Stimulated activated CD8-positive, alpha-beta memory T cell treated with anti-CD3 and anti-CD28 coated beads, Interleukin-4, amount 100 ng/mL, for 4 hours (primary cell): ENCODE measurements around the gene C10orf95.

Source experiments
- DNase-seq, 2 donors: peaks; one replicate each; pipeline ENCODE4 v3.0.0-alpha.2; 2020; ENCODE audit warnings: low read depth in 2 of 2, low spot score in 1 of 2

C10orf95 gene

DNA sequence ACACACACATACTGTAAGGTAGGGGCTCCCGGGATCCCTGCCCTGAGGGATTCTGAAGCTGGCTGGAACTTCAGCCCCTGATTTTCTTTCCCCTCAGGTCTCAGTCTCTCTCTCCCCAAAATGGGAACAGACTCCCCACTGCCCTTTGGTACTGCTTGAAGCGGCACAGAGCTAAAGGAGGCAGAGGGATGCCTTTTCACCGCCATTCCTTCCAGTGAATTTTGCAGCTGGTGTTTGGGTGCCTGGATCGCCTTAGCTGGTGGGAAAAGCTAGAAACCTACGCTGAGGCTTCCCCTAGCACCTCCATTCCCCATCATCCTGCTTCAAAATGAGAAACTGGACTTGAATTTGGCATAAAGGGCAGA is 16.2 kb downstream of the C10orf95 start:
- DNase-seq = no peak

DNA sequence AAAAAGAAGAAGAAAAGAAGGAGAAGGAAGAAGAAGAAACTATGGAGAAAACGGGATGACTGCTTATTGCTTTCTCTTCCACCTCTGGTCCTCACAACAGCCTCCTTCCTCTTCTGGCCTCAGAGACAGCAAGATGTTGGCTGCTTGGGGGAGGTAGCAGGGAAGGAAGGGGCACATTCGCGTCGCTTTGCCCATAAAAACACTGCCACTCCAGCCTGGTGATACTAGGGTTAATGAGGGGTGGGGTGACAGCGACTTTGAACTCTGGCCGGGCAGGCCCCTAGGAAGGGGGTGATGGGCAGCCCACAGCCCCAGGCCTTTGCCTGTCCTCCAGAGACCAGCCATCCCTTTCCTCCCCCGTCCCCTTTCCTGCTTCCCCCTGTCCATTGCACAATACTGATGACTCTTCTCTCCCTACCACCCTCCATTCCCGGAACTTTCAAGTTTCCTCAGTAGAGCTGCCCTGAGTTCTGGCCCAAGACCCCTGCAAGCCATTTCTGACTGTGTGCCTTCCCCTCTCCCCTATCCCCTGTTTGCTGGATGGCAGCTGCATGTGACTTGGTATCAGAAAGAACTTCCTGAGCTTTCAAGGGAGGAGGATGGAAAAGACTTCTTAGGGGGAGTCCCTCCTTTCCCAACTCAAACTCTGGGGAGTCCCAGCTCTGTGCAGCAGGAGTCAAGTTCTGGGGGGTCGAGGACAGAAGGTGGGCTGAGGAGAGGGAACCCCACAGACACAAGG is 16.8 kb downstream of the C10orf95 start:
- no peak for DNase-seq

DNA sequence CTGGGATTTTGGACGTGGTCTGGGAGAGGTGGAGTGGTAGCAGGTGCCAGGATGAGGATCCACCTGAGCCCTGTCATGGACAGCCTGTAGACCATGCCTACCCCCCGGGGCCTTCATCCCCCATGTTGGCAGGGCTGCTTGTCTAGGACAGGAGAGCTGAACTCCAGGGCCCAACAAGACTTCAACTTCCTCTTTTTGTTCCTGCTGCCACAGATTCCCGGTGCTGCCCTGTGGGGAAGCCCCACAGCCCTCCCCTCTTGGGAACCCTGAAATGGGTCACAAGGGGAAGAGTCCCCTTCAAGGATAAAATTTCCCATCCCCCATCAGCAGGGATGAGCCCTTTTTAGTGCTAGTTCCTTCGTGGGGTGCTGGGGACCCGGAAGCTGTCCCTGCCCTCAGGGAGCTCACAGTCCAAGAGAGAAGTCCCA is 17.7 kb downstream of the C10orf95 start:
- DNase-seq = no peak

DNA sequence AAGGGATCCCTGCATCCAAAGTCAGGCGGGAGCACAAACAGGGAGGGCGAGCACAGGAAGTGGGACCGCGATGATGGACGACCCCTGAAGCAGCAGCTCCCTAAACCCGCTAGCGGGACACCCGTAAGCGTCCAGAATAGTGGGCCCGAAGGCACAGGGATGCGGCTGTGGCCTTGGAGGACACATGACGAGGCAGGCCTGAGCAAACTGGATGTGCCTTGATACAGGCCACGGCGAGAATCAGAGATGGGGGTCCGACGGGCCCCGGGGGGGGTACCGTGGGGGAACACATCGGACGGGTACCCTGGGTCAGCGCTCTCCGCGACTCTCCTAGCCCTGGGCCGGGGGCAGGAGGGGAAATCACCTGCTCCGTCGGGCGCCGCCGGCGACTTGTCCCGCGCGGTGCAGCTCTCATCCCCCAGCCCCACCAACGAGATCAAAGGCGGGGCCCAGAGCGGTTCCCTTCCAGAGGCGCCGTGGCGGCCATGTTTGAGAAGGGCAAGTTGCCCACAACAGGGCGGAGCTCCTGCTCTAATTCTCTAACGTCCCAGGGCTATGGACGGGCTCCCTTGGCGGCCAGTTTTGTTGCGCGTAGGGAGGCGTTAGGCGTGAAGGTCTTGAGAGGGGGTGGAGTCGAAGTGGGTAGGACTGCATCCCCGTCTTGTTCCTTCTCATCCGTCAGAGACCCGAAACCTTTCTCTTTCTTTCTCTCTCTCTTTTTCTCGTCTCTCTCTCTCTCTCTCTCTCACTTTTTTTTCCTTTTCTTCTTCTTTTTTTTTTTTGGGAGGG is 19.0 kb downstream of the C10orf95 start, which contains the start of gene CUEDC2:
CUEDC2 (minus strand) TSS at position 413 of the 789 bp plus-strand sequence. CDS start 7,386 bp downstream, outside the sequence.
- DNase-seq = peak; percentile 86 to 89

DNA sequence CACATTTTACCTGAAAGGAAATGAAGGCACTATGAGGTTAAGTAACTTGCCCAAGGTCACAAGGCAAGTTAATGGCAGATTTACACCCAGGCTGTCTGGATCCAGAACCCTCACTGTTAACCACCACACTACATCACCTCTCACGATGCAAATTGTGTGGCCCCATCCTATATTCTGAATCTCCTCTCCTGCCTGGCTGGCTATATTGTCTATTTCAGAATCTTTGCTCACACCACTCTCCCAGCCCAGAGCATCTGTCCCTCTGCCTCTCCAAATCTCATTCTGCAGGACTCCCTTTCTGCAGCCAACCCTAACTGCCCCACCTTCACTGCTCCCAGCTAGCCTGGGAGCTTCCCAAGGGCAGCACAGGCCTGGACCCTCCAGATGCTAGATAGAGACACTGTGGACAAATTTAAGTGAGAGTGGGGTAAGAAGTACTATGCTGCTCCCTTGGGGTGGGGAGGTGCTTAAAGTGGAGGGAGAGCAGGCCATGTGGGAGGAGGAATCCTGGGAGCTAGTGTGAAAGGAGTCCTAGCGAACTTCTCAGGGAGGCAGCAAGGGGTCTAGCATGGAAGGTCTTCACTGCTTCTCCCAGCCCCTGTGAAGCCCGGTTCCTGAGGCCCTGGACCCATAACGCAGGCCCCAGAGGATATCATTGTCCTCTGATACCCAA is 19.8 kb downstream of the C10orf95 start:
- no peak for DNase-seq

DNA sequence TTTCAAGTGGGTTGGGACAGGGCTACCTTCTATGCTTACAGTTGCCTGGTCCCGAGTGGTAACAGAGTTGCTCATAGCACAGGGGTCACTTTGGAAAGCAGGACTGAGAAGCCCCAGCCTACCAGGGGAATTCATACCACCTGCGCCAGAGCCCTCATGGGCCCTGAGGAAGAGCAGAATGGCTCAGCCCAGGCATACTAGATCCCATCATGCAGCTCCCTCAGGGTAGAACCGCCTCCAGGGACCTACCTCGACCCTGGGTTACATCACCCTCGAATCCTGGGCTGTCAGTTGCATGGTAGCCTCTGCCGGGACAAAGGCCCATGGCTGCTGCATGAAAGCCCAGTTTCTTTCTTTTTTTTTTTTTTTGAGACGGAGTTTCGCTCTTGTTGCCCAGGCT is 21.9 kb downstream of the C10orf95 start:
- DNase-seq = no peak

DNA sequence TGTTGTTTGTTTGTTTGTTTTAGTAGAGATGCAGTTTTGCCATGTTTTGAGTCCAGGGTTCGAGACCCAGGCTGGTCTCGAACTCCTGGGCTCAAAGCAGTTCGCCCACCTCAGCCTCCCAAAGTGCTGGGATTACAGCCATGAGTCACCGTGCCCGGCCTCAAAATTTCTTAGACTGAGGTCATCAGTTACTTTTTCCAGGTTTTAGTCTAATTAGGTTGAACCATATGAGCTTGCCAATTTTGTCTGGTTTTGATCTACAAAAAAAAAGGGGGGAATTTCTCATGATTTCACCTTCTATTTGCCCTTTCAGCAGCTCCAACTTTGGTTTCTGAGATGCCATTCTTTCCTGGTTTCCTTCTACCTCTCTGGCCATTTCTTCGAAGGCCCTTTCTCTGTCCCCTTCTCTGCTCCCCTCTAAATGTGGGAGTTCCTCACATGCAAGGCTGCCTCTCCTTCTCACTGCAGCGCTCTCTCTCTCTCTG is 24.5 kb downstream of the C10orf95 start:
- no peak for DNase-seq

DNA sequence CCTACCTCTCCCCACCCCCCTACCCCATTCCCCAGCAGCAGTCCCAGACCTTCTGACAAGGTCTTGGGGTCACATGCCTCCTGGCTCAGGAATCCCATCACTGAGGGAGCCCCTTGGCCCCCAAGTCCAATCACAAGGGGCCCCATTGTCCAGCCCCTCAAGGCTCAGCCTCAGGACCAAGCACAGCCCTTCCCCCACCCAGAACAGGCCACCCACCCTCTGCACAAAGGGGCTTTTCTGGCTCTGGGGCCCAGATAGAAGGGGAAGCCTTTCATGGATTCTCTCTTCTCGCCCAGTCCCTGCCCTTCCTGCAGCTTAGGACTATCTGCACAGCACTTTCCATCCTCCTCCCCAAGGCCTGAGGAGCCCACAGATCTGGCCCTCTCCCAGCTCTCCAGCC is 25.9 kb downstream of the C10orf95 start:
- no peak for DNase-seq

DNA sequence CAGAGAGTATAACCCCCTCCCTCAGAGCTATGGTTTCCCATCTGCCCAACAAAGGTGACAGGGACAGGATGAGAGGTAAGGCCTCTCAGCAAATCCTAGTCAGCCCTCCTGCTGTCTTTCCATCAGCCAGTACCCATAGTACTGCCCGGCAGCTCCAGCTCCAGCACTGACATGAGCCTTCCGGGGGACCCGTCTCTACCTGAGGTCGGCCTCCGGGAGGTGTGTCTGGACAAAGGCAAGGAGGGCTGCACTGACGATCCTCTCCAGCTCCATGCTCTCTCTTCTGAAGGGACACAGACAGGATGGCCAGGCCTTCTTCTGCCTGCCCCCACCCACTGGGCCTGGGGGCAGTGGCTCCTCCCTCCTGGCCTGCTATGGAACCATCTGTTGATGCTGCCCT is 26.4 kb downstream of the C10orf95 start:
- no peak for DNase-seq

DNA sequence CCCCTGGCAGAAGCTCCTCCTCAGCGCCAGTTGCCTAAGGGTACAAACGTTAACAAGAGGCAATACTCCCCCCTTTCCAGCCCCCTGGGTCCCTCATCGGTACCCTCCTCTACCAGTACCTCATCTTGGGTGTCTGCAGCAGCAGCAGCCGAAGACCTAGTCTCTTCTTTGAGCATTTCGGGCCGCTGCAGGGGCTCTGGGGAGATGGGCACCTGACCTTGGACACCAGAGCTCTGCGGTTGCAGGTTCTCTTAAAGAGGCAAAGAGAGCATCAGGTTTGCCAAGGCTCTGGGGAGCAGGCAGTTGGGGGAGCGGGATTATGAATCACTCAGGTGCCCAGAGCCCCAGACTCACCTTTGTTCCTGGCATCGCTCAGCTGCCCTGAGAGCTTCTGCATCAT is 27.2 kb downstream of the C10orf95 start:
- DNase-seq = no peak

DNA sequence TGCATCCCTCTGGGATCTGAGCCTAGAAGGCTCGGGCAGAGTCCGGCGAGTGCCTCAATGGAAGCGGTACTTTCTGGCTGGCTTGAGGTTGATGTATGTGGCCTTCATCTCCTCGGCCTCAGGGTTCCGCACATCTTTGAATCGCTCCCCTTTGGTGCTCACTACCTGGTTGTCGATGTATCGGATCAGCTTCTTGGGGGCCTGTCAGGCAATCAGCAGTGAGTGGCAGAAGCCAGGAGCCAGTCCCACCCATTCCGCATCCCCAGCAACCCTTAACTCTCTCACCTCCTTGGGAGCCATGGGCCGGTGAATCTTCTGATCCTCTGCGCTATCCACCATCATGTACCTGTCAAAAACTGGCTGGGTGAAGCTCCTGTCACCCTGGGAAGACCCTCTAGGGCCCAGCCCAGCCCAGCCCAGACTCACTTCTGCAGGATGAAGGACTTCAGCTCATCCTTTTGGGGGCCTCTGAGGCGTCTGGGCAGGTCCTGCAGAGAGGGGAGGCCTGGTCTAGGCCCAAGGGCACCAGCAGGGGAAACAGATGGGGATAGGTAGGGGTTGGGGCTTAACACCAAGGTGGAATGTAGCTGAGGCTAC is 27.9 kb downstream of the C10orf95 start:
- no peak for DNase-seq

DNA sequence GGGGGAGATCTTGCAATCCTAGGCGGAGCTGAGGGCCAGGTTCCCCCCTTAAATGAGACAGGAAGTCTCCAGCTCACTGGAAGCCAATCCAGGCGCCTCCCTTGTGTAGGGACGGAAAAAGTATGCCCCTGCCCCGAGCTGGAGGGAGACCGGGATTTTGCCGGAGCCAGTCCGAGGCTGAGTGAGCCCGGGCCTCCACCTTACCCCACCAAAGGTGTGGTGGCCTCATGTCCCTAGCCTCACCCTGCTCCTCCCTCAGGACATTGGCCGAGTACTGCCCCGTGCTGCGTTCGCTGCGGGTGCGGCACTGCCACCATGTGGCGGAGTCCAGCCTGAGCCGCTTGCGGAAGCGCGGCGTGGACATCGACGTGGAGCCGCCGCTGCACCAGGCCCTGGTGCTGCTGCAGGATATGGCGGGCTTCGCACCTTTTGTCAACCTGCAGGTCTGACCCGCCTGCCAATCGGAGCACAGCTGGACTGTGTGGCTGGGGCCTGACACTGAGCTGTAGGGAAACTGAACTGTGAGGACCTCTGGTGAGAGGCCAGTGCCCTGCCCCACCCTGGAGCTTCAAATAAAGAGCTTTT is 28.7 kb downstream of the C10orf95 start:
- peak in 1 of 2 donors; percentile 24 for DNase-seq

DNA sequence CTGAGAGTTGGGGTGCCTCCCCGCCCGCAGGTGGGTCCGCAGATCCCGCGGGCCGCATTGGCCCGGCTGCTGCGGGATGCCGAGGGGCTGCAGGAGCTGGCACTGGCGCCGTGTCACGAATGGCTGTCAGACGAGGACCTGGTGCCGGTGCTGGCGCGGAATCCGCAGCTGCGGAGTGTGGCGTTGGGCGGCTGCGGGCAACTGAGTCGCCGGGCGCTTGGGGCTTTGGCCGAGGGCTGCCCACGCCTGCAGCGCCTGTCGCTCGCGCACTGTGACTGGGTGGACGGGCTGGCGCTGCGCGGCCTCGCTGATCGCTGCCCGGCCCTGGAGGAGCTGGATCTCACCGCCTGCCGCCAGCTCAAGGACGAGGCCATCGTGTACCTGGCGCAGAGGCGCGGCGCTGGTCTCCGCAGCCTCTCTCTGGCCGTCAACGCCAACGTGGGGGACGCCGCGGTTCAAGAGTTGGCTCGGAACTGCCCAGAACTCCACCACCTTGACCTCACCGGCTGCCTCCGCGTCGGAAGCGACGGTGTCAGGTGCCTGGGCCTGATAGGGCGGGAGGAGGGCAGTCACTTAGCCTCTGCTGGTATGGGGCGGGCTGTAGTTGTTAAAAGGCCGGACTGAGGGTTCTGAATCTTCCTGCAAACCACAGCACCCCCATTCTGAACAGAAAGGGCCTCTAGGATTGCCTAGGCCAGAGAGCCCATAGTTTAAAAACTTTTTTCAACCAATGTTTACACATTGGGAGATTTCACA is 29.4 kb downstream of the C10orf95 start:
- DNase-seq = no peak

DNA sequence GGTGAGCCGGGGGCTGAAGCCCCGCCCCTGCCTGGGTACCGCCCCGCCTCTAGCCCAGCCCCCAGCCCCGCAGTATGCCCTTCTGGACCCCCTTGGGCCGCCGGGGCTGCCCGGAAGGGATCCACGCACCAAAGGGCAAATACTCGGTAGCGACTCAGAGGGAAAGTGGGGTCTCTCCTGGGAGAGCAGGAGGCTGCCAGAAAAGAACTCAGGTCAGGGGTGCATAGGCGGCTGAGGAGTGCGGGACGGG is 29.9 kb downstream of the C10orf95 start:
- DNase-seq = no peak

DNA sequence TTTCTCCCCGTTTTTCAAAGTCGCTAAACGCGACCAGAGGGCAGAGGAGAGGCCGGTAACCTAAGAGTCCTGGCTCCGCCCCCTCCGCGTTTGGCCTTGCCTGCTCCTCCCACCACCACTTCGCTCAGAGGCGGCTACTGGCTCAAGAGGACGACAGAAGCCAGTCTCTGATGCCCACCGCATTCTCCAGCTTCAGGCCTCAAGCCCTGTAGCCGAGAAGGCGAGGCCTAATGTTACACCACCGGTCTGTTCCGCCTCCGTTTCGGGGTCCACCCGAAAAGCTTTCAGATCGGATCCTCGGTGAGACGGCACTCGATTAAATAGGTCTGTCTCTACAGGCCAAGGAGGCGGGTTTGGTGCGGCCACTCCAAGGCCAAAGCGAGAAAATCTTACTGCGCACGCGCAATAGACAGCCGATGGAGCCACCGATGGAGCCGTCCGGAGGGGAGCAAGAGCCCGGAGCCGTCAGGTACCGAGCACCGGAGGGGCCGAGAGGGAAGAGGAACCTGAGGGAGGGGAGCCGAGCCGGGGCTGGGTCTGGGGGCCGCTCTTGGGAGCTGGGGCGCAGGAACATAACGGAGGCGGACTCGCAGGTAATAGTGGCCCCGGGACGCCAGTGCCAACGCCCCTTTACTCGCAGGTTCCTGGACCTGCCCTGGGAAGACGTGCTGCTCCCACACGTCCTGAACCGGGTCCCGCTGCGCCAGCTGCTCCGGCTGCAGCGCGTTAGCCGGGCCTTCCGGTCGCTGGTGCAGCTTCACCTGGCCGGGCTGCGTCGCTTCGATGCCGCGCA is 30.4 kb downstream of the C10orf95 start, which contains the start of gene FBXL15:
FBXL15 (plus strand) TSS at position 123 of the 793 bp plus-strand sequence; CDS start at position 417, 294 bp downstream.
- DNase-seq = peak; percentile 88 to 91

DNA sequence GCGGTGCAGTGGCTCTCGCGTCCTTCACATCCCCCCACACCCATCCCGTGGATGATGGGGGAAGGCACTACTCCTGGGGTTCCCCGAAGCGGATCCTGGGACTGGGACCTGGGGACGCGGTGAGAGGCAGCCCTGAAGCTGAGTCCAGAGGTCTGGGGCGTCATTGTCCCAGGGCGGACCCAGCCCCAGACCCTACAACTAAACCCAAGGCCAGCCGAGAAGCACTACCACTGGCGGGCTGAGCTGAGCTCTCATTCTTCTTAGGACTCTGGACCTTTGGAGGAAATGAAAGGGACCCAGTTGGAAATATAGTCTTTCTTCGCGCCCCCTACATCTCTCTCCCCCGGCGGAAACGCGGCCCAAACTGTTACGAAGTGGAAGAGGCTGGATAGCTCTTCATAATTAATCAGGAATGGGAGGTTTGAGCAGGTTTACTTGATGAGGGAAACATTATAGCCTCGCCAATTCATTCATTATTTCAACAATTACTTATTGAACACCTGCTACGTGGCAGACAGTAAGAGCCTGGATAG is 31.1 kb downstream of the C10orf95 start:
- DNase-seq = no peak

DNA sequence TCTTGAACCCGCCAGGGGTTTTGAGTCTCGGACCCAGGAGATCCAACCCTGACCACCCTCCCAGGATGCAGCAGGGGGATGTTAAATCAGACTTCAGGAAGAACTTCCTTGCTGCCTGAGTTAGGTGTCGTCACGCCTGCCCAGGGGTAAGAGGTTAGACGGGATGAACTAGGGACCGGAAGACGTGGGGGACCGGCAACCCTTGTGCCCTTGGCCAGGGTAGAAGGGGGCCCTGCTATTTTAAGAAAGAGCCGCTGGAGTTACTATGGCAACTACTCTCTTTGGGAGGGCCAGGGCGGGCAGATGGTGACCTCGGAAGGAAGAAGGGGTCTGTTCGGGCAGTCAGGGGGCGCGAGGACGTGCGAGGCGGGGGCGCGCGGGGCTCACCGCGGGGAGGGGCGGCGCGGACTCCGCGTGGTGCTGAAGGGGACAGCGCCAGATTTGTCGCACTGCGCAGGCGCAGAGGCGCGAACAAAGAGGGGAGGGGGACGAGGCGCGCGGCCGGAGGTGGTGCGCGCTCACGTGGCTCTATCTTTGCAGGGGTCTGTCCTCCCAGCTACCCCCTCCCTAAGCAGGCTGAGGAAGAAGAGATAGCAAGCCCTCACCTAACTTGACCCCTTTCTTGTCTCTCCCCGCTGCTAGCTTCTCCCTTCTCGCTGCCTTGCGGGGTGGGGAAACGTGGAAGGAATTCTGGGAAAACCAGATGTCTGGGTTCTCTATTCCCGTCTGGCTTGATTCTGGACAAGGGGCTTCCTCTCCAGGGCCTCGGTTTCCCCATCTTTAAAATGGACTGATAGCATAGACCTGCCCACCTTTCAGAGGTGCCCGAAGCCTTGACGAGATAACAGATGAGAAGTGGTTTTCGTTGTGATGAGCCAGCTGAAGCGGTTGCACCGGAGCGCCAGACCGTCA is 31.8 kb downstream of the C10orf95 start:
- peak in 1 of 2 donors; percentile 27 for DNase-seq

DNA sequence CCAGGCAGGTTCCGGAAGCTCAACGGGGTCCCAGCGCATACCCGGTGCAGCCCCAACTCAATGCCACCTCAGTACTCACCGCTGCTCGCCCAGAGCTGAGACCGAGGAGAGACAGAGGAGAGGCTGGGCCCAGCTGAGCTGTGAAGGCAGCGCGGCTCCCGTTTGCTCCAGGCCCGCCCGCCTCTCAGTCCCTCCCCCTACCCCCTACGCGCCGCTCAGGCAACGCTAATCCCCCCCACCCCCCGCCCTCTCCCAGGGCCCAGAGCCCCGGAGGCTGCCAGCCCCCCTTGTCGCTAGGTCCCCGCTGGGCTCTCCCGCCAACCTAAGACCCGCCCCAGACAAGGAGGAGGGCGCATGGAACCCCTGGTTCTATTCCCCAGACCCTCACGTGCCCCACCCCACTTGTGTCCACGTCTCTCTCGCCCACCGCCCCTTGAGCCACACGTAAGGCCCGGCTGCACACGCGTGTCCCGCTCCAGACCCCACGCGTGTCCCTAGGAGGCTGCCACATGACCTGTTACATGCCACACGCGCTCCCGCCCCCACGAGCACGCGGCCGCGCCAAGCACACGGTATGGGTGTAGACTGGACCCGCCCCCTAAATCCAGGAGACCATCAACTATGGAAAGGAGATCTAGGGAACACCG is 32.6 kb downstream of the C10orf95 start, which contains the start of gene PSD:
PSD (minus strand) TSS at position 164 of the 647 bp plus-strand sequence. CDS start 1,747 bp downstream, outside the sequence.
- DNase-seq = no peak
